ENCODE measurements around the gene OSGIN1.

The OSGIN1 gene

DNA sequence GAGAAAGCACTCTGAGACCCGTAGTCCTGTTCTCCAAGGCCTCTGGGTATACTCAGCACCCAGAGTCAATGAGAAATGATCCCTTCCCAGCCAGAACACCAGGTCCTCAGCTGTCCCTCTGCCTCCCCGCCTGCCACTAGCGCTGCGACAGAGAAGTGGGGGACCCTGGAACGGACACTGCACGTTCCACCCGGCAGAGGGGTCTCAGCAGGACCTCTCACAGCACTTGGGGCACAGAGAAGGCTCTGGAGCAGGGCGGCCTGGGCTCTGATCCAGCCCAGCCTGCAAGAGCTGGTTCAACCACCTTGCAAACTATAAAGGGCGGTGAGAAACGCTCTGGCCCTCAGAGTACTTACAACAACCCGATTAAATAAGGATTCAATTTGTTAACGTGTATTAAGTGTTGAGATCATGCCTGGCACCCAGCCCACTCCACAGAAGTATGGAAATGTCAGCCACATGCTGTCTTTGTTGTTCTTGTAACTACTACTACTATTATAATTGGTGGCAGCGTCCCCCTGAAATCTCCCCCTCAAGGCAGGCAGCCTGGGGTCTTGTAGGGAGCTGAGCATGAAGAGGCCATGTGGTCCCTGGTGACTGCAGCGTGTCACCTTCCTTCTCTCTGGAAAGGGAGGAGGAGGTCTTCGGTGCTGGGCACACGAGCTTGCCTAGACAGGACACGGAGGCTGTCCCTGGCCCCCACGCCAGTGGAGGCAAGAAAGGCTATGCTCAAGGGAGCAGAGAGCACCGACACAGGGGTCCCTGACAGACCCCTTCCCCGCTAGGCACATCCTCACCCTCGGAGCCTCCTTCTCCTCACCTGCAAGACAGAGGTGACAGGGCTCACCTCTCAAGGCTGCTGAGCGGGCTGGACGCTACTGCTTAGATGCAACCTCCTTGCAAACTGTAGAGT, 2.4 kb downstream of the OSGIN1 start:
- in situ Hi-C loops (cut with MboI; ENCODE audit: low sequenced_read_pairs) = loop anchor here (25.0 kb wide), 1 partner anchor 532 kb away; no protein-coding TSS in a partner anchor

- in situ Hi-C loops (cut with MboI; ENCODE audit: low sequenced_read_pairs) = loop anchor here (25.0 kb wide), 1 partner anchor 531 kb away; no protein-coding TSS in a partner anchor
These were observed 3.6 kb downstream of the OSGIN1 start for GRCh38 chr16:83956336-83957289.

- in situ Hi-C loops (cut with MboI; ENCODE audit: low sequenced_read_pairs) = loop anchor here (25.0 kb wide), 1 partner anchor 530 kb away; no protein-coding TSS in a partner anchor
These were observed 4.3 kb downstream of the OSGIN1 start for GRCh38 chr16:83957296-83957855.

DNA sequence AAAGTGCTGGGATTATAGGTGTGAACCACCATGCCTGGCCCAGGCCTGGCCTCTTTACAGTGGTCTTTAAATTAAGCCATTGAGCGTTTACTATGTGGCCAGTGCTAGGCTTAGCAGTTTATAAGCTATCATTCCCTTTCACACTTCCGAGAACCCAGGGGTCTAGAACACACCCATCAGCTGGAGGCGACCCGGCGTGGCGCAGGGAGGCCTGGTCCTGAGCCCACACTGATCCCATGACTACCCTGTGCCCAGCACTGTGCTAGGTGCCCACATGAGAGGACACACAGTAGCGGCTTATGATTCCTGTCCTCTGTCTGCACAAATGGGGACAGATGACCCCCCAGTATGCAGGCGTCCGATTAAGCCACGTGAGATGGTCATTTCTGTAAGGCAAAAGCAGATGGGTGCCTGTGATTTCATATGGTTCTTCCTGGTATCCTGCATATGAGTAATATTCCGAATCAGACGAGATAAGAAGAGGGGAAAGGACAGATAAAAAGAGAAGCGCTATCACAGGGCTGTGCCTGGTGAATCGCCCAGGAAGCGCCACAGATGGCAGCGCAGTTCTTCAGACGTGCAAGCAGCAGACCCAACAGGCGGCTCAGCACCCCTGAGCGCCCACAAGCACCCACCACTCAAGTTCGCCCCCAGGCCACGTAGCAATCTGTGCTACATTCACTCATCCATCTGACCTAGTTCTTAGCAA, 5.3 kb downstream of the OSGIN1 start:
- in situ Hi-C loops (cut with MboI; ENCODE audit: low sequenced_read_pairs) = loop anchor here (25.0 kb wide), 1 partner anchor 529 kb away; no protein-coding TSS in a partner anchor

- in situ Hi-C loops (cut with MboI; ENCODE audit: low sequenced_read_pairs) = loop anchor here (25.0 kb wide), 1 partner anchor 528 kb away; no protein-coding TSS in a partner anchor
These were observed 6.0 kb downstream of the OSGIN1 start for GRCh38 chr16:83958846-83959565.

GRCh38 chr16:83959656-83960434, 6.8 kb downstream of the OSGIN1 start:
- in situ Hi-C loops (cut with MboI; ENCODE audit: low sequenced_read_pairs) = loop anchor here (25.0 kb wide), 1 partner anchor 527 kb away; no protein-coding TSS in a partner anchor

DNA sequence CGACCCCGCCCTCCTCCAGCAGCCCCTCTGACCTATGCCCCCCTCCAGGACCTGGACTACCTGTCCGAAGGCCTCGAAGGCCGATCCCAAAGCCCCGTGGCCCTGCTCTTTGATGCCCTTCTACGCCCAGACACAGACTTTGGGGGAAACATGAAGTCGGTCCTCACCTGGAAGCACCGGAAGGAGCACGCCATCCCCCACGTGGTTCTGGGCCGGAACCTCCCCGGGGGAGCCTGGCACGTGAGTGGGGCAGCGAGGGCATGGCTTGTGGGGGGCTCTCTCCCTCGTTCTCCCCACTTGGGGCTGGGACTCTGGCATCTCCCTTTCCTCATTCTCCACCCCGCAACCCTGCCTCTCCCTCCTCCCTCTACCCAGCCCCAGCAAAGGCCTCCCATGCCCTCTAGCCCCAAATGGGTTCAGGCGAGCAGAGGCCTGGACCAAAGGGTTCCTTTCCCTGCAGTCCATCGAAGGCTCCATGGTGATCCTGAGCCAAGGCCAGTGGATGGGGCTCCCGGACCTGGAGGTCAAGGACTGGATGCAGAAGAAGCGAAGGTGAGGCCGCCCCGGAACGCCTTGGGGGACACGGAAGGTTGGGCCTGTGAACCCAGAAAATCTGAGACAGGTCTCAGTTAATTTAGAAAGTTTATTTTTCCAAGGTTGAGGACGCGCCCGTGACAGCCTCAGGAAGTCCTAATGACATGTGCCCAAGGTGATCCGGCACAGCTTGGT, 7.6 kb downstream of the OSGIN1 start:
- in situ Hi-C loops (cut with MboI; ENCODE audit: low sequenced_read_pairs) = loop anchor here (25.0 kb wide), 1 partner anchor 527 kb away; no protein-coding TSS in a partner anchor

DNA sequence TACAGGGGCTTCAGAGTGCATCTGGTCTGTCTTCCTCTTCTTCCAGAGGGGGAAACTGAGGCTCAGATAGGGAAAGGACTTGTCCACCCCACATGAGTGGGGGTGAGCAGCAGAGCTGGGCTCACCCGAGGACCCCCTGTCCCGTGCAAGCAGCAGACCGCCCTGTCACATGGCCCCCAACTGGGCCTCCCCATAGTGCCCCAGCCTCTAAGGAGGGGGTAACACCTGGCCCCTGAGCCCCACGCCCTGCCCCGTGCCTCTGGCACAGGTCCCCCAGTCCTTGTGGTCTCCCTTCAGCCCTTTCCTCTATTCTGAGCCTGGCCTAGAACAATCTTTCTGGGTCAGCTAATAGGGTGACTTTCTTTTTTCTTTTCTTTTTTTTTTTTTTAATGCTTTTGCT, 8.6 kb downstream of the OSGIN1 start:
- in situ Hi-C loops (cut with MboI; ENCODE audit: low sequenced_read_pairs) = loop anchor here (25.0 kb wide), 1 partner anchor 526 kb away; no protein-coding TSS in a partner anchor

DNA sequence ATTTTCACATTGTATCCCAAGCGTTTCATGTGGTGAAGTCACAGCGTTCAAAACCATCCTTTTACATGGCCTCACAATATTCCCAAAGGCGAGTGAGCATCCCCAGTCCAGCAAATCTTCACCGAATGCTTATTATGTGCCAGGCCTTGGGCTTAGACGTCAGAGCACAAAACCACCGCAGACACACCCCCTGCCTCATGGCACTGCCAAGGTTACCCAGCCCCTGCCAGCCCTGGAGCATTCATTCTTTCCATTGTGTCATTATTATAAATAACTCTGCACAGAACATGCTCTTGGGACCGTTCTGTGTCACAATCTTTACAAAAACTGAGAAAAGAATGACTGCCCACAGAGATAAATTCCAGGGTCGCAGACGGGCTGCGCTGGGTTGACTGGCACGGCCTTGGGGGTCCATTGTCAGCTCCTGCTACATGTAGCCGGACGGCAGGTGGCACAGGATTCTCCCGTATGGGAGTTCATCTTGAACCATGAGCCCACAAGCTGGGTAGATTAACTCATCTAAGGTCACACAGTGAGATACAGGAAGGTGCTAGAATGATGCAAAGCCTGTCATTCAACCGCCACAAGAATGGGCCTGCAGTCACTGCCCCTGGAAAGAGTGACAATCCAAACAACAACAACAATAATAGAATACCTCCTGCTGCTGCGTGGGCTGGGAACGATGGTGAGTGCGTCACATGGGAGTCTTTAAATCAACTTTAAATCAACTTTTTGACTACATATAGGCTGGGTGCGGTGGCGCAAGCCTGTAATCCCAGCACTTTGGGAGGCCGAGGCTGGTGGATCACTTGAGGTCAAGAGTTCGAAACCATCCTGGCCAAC, 10.5 kb downstream of the OSGIN1 start:
- in situ Hi-C loops (cut with MboI; ENCODE audit: low sequenced_read_pairs) = loop anchor here (25.0 kb wide), 1 partner anchor 524 kb away; no protein-coding TSS in a partner anchor

GRCh38 chr16:83964684-83965443, 11.8 kb downstream of the OSGIN1 start:
- in situ Hi-C loops (cut with MboI; ENCODE audit: low sequenced_read_pairs) = loop anchor here (25.0 kb wide), 1 partner anchor 522 kb away; no protein-coding TSS in a partner anchor

GRCh38 chr16:83965444-83966152, 12.6 kb downstream of the OSGIN1 start:
- in situ Hi-C loops (cut with MboI; ENCODE audit: low sequenced_read_pairs) = loop anchor here (25.0 kb wide), 1 partner anchor 522 kb away; no protein-coding TSS in a partner anchor

GRCh38 chr16:83966153-83966696, 13.2 kb downstream of the OSGIN1 start:
- in situ Hi-C loops (cut with MboI; ENCODE audit: low sequenced_read_pairs) = loop anchor here (25.0 kb wide), 1 partner anchor 521 kb away; no protein-coding TSS in a partner anchor

DNA sequence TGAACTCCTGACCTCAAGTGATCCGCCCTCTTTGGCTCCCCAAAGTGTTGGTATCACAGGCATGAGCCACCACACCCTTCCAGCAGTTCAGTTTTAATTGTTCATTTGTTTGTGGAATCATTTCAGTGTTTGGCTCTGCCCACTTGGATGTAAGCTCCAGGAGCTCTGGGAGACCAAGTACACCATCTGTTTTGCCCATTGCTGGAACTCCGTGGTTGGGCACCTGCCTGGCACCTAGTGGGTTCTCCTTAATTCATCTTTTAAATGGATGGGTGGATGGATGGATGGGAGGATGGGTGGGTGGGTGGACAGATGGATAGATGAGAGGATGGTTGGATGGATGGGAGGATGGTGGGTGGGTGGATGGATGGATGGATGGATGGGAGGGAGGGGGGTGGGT, 14.1 kb downstream of the OSGIN1 start:
- in situ Hi-C loops (cut with MboI; ENCODE audit: low sequenced_read_pairs) = loop anchor here (25.0 kb wide), 1 partner anchor 520 kb away; no protein-coding TSS in a partner anchor

GRCh38 chr16:83967838-83968305, 14.8 kb downstream of the OSGIN1 start, which contains the start of gene NECAB2:
Gene NECAB2 (plus strand): TSS chr16:83968244. CDS start chr16:83968649, 405 bp downstream.
- in situ Hi-C loops (cut with MboI; ENCODE audit: low sequenced_read_pairs) = loop anchor here (25.0 kb wide), 1 partner anchor 519 kb away; no protein-coding TSS in a partner anchor
